Stimulated activated CD4-positive, alpha-beta T cell treated with anti-CD3 and anti-CD28 coated beads, Interleukin-4, amount 100 ng/mL, for 48 hours (primary cell): ENCODE measurements around the gene CPSF6.
"Not testable (repeated sequence)": the region's sequence is repeated elsewhere in the genome, so short reads cannot be mapped to it uniquely, and the experiment has no call there.

Source experiments
- DNase-seq, 2 donors: peaks; one replicate each; pipeline ENCODE4 v3.0.0-alpha.2; 2020; ENCODE audit warnings: low read depth in 2 of 2

The CPSF6 gene

GRCh38 chr12:69258655-69259054, 19.3 kb downstream of the CPSF6 start:
- no peak for DNase-seq

- no peak for DNase-seq
These were observed 23.1 kb downstream of the CPSF6 start for GRCh38 chr12:69262264-69262974.

GRCh38 chr12:69265205-69265604, 25.8 kb downstream of the CPSF6 start:
- no peak for DNase-seq

- DNase-seq: not testable (repeated sequence)
These were observed 26.3 kb downstream of the CPSF6 start for GRCh38 chr12:69265633-69266032.

- no peak for DNase-seq
These were observed 26.8 kb downstream of the CPSF6 start for GRCh38 chr12:69266036-69266635.

GRCh38 chr12:69269736-69270135, 30.4 kb downstream of the CPSF6 start:
- no peak for DNase-seq

- DNase-seq: no peak
These were observed 33.1 kb downstream of the CPSF6 start for GRCh38 chr12:69272511-69272910.

GRCh38 chr12:69274861-69275260, 35.5 kb downstream of the CPSF6 start:
- no peak for DNase-seq

GRCh38 chr12:69275471-69275891, 36.1 kb downstream of the CPSF6 start:
- no peak for DNase-seq

GRCh38 chr12:69278814-69279782, 39.7 kb downstream of the CPSF6 start:
- no peak for DNase-seq

- peak; percentile 6 to 11 for DNase-seq
These were observed 44.8 kb downstream of the CPSF6 start for GRCh38 chr12:69284131-69284530.

- no peak for DNase-seq
These were observed 48.2 kb downstream of the CPSF6 start for GRCh38 chr12:69287556-69287955.

GRCh38 chr12:69290545-69291277, 51.3 kb downstream of the CPSF6 start:
- DNase-seq: peak; percentile 69 to 70

GRCh38 chr12:69291278-69291593, 51.9 kb downstream of the CPSF6 start:
- no peak for DNase-seq

- DNase-seq: no peak
These were observed 58.8 kb downstream of the CPSF6 start for GRCh38 chr12:69298133-69298532.

GRCh38 chr12:69298947-69299346, 59.6 kb downstream of the CPSF6 start:
- DNase-seq: no peak

GRCh38 chr12:69304284-69304683, 64.9 kb downstream of the CPSF6 start:
- DNase-seq: no peak

GRCh38 chr12:69309461-69309860, 70.1 kb downstream of the CPSF6 start:
- DNase-seq: no peak

GRCh38 chr12:69313209-69313608, 73.8 kb downstream of the CPSF6 start:
- DNase-seq: no peak

- DNase-seq: not testable (repeated sequence)
These were observed 77.4 kb downstream of the CPSF6 start for GRCh38 chr12:69316784-69317183.

GRCh38 chr12:69317233-69317632, 77.9 kb downstream of the CPSF6 start:
- DNase-seq: not testable (repeated sequence)

- DNase-seq: no peak
These were observed 78.9 kb downstream of the CPSF6 start for GRCh38 chr12:69318225-69318624.
